HepG2 (cell line): ENCODE data around the gene FMC1. TPM values are rescaled to one million over a fixed set of nuclear protein-coding genes. Genes with fewer than 3 reads are reported as not detected.
A peak's percentile ranks its signal among the peaks of the same experiment; 100 is the strongest.

Experiments
- ATAC-seq: fragments of 200-7000 bp; cut with Tn5 transposase; 3 replicates; pipeline ENCODE4 v1.9.1; 2020; ENCODE audit warnings: mild to moderate bottlenecking, moderate library complexity
- BruUV-seq: library from RNA; stranded (reverse); fragments of 400-500 nt; replicated peaks from 2 replicates; lab custom pipeline; 2021; lab: Mats Ljungman, UMichigan
- CTCF ChIA-PET: fragments of 300-600 bp; formaldehyde crosslinking; extraction: SDS; loops from one replicate; lab custom pipeline; 2021; ENCODE audit warnings: low total read pairs, inconsistent platforms, low intra/inter-chr PET ratio; lab: Yijun Ruan, JAX
- POLR2A ChIA-PET: fragments of 350-600 bp; sonication (Branson Sonifier 250); formaldehyde crosslinking; loops from one replicate; lab custom pipeline; 2020; ENCODE audit warnings: antibody characterized with exemption, inconsistent platforms; lab: Yijun Ruan, JAX
- DNase-seq: peaks from one replicate; pipeline ENCODE4 v3.0.0-alpha.2; 2015; ENCODE audit warnings: low spot score
- FAIRE-seq: peaks from 3 replicates; lab custom pipeline; 2011; peaks lifted over from hg19 to GRCh38; lab: Jason Lieb, UNC
- H2AFZ ChIP-seq: one replicate; pipeline ENCODE4 v1.6.1; 2011; ENCODE audit warnings: low read length, inconsistent platforms
- H3K27ac ChIP-seq: fragments of 300-600 bp; 3 replicates; pipeline ENCODE4 v1.8.0; 2011; ENCODE audit warnings: mixed run types, mild to moderate bottlenecking, mixed read lengths, low read length, inconsistent platforms; ENCODE audit not compliant: insufficient read depth; ENCODE audit errors: extremely low read length
- H3K27me3 ChIP-seq, 2 experiments: fragments of 200-600 bp in 1 of 2; 2 replicates in 1 of 2; 3 replicates in 1 of 2; pipeline versions ENCODE4 v1.6.0 to v1.8.0; 2011; ENCODE audit warnings: low read length in 2 of 2, mild to moderate bottlenecking in 2 of 2, moderate library complexity in 2 of 2, inconsistent platforms in 1 of 2; ENCODE audit not compliant: insufficient read depth in 2 of 2, control insufficient read depth in 1 of 2
- H3K36me3 ChIP-seq, 2 experiments: fragments of 200-600 bp in 1 of 2; replicated peaks in 1 of 2; 2 replicates in 1 of 2; 3 replicates in 1 of 2; pipeline versions ENCODE4 v1.5.1 to v1.8.0; 2011; ENCODE audit warnings: low read length in 2 of 2, inconsistent platforms in 1 of 2; ENCODE audit not compliant: insufficient read depth in 2 of 2, control insufficient read depth in 1 of 2
- H3K4me1 ChIP-seq: 2 replicates; pipeline ENCODE4 v1.5.1; 2012; ENCODE audit warnings: low read length, inconsistent platforms; ENCODE audit not compliant: insufficient read depth
- H3K4me2 ChIP-seq: 2 replicates; pipeline ENCODE4 v1.6.0; 2011; ENCODE audit warnings: low read depth, low read length, inconsistent platforms
- H3K4me3 ChIP-seq, 3 experiments: fragments of 200-600 bp in 1 of 3; sonication (generic), shearing (Covaris generic) in 1 of 3; replicated peaks in 1 of 3; 2 replicates each; pipeline ENCODE4 v1.5.1; 2011 to 2016; ENCODE audit warnings: low read length in 3 of 3, inconsistent platforms in 2 of 3, low read depth in 2 of 3, mild to moderate bottlenecking in 2 of 3, control low read depth in 1 of 3, mixed read lengths in 1 of 3; ENCODE audit not compliant: insufficient read depth in 1 of 3
- H3K79me2 ChIP-seq: one replicate; pipeline ENCODE4 v1.6.1; 2011; ENCODE audit warnings: low read length, inconsistent platforms; ENCODE audit not compliant: insufficient read depth
- H3K9ac ChIP-seq: 2 replicates; pipeline ENCODE4 v1.6.0; 2011; ENCODE audit warnings: mild to moderate bottlenecking, low read depth, low read length, inconsistent platforms; ENCODE audit not compliant: insufficient read depth
- H3K9me3 ChIP-seq: 2 replicates; pipeline ENCODE4 v1.5.1; 2012; ENCODE audit warnings: mild to moderate bottlenecking, low read length
- H4K20me1 ChIP-seq: 2 replicates; pipeline ENCODE4 v1.6.0; 2011; ENCODE audit warnings: inconsistent platforms, mild to moderate bottlenecking, low read length, moderate library complexity; ENCODE audit not compliant: insufficient read depth
- CHD2 ChIP-seq: IDR thresholded peaks from 2 replicates; pipeline ENCODE4 v1.6.1; 2011; ENCODE audit warnings: low read depth, low read length, improper control_type of control experiment
- FOXA1 ChIP-seq, 2 experiments: fragments of 450-650 bp in 1 of 2; sonication (generic) in 1 of 2; formaldehyde crosslinking in 1 of 2; IDR thresholded peaks; 2 replicates each; pipeline versions ENCODE4 v1.4.0 to v1.6.1; 2016 to 2020; ENCODE audit warnings: missing genetic modification reagents in 1 of 2
- HIVEP1 ChIP-seq: sonication (generic); formaldehyde crosslinking; IDR thresholded peaks from 2 replicates; pipeline ENCODE4 v1.4.0; 2020; ENCODE audit warnings: mild to moderate bottlenecking, missing genetic modification reagents
- HMG20A ChIP-seq: IDR thresholded peaks from 2 replicates; pipeline ENCODE4 v1.6.1; 2016; ENCODE audit warnings: borderline replicate concordance
- KAT8 ChIP-seq: IDR thresholded peaks from 2 replicates; pipeline ENCODE4 v1.6.1; 2016; ENCODE audit warnings: missing genetic modification reagents, missing compliant biosample characterization
- PRPF4 ChIP-seq: fragments of 200-400 bp; formaldehyde crosslinking; IDR thresholded peaks from 2 replicates; pipeline ENCODE4 v1.6.1; 2016; ENCODE audit warnings: low read length, low read depth; ENCODE audit not compliant: poor library complexity, severe bottlenecking
- SYNCRIP ChIP-seq: fragments of 200-400 bp; formaldehyde crosslinking; IDR thresholded peaks from 2 replicates; pipeline ENCODE4 v1.6.1; 2018; ENCODE audit warnings: mild to moderate bottlenecking, low read depth, low read length; ENCODE audit not compliant: insufficient read depth
- ZBTB21 ChIP-seq: sonication (generic); formaldehyde crosslinking; IDR thresholded peaks from 2 replicates; pipeline ENCODE4 v1.4.0; 2020; ENCODE audit warnings: missing genetic modification reagents
- ZNF691 ChIP-seq: sonication (generic); formaldehyde crosslinking; IDR thresholded peaks from 2 replicates; pipeline ENCODE4 v1.4.0; 2020; ENCODE audit warnings: missing genetic modification reagents, low read depth, mild to moderate bottlenecking, borderline replicate concordance
- WGBS: methylation state at CpG from one replicate; pipeline ENCODE4 v1.1.6; 2017; ENCODE audit warnings: low lambda C conversion rate; 5-methylcytosine and 5-hydroxymethylcytosine counted together
- in situ Hi-C: cut with HindIII; loops from 2 replicates; pipeline ENCODE4 v1.10.0; 2017; ENCODE audit warnings: low pct_unique_long_range_greater_than_20kb; ENCODE audit not compliant: extremely low pct_ligation_motif_present
- intact Hi-C: fragments of 100-400 bp; cut with micrococcal nuclease; formaldehyde crosslinking; loops from one replicate; pipeline ENCODE4 v1.10.0; 2022; ENCODE audit not compliant: unreplicated experiment
- polyA plus RNA-seq, 8 experiments: library from polyadenylated mRNA; depleted of rRNA in 3 of 8; stranded (reverse) in 7 of 8; unstranded in 1 of 8; fragments of >200 nt; fragmentation: Illumina TruSeq in 4 of 8; extraction: Trizol in 4 of 8; gene quantifications; 2 replicates each; pipeline versions ENCODE4 v1.2.1 to v1.2.3, GENCODE V29; 2011 to 2016; ENCODE audit warnings: low read depth in 4 of 8, missing spikeins in 1 of 8, mixed read lengths in 1 of 8; ENCODE audit not compliant: insufficient read depth in 1 of 8
- total RNA-seq, 5 experiments: library from RNA; depleted of rRNA; stranded (reverse); fragments of >200 nt; fragmentation: Illumina TruSeq; extraction: Trizol; gene quantifications; 2 replicates each; pipeline ENCODE4 v1.2.3, GENCODE V29; 2016; ENCODE audit warnings: low read depth in 1 of 5
- TF ChIP-seq, protein P1 (sequence below): sonication (generic); formaldehyde crosslinking; conservative IDR thresholded peaks from 2 replicates; pipeline ENCODE4 v1.4.0; 2020; ENCODE audit warnings: mild to moderate bottlenecking, missing genetic modification reagents, moderate library complexity
- TF ChIP-seq, protein P2 (sequence below): sonication (generic); formaldehyde crosslinking; IDR thresholded peaks from 2 replicates; pipeline ENCODE4 v1.5.0; 2020; ENCODE audit warnings: mild to moderate bottlenecking, missing genetic modification reagents, borderline replicate concordance
- TF ChIP-seq, protein P3 (sequence below): sonication (generic); formaldehyde crosslinking; IDR thresholded peaks from 2 replicates; pipeline ENCODE4 v1.4.0; 2020; ENCODE audit warnings: mild to moderate bottlenecking, low read depth, missing genetic modification reagents

Gene FMC1
- total and polyA plus RNA-seq, 2 of the 13 experiments (the other 11 are each of a cell fraction or from before 2014, with no cell fraction given): 39.2 to 50.7 TPM

GRCh38 chr7:139294951-139295575, 46.1 kb upstream of the FMC1 start (continued):
- TF ChIP-seq, protein P1, sequence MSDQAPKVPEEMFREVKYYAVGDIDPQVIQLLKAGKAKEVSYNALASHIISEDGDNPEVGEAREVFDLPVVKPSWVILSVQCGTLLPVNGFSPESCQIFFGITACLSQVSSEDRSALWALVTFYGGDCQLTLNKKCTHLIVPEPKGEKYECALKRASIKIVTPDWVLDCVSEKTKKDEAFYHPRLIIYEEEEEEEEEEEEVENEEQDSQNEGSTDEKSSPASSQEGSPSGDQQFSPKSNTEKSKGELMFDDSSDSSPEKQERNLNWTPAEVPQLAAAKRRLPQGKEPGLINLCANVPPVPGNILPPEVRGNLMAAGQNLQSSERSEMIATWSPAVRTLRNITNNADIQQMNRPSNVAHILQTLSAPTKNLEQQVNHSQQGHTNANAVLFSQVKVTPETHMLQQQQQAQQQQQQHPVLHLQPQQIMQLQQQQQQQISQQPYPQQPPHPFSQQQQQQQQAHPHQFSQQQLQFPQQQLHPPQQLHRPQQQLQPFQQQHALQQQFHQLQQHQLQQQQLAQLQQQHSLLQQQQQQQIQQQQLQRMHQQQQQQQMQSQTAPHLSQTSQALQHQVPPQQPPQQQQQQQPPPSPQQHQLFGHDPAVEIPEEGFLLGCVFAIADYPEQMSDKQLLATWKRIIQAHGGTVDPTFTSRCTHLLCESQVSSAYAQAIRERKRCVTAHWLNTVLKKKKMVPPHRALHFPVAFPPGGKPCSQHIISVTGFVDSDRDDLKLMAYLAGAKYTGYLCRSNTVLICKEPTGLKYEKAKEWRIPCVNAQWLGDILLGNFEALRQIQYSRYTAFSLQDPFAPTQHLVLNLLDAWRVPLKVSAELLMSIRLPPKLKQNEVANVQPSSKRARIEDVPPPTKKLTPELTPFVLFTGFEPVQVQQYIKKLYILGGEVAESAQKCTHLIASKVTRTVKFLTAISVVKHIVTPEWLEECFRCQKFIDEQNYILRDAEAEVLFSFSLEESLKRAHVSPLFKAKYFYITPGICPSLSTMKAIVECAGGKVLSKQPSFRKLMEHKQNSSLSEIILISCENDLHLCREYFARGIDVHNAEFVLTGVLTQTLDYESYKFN (CRISPR knock-in tag): peak; percentile 69

DNA sequence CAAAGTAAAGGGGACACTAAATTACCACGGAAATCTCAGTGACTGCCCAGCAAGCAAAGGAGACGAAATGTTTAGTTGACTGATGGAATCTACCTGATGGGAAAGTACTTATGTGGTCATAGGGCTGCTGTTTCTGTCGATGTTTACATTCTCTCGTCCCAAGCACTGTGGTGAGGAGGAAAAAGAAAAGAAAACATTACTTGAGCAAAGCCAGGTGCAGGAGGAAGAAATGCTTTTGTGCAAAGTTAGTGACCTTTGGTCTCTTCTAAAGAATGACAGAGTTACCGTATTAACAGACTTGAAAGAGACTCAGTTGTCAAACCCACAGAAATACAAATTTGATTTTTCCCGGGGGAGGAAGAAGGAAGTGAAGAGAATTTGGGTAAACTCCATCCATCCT, 43.3 kb upstream of the FMC1 start:
- peak; percentile 43 for DNase-seq
- H4K20me1 ChIP-seq: no peaks in the 10 kb centered on the region
- peak; percentile 30; the same call in 1 of the 2 replicates for TF ChIP-seq HMG20A (CRISPR knock-in tag)
- TF ChIP-seq CHD2: no peak
- peak; percentile 20; the same call in 1 of the 2 replicates for TF ChIP-seq KAT8 (CRISPR knock-in tag)
- TF ChIP-seq, protein P2, sequence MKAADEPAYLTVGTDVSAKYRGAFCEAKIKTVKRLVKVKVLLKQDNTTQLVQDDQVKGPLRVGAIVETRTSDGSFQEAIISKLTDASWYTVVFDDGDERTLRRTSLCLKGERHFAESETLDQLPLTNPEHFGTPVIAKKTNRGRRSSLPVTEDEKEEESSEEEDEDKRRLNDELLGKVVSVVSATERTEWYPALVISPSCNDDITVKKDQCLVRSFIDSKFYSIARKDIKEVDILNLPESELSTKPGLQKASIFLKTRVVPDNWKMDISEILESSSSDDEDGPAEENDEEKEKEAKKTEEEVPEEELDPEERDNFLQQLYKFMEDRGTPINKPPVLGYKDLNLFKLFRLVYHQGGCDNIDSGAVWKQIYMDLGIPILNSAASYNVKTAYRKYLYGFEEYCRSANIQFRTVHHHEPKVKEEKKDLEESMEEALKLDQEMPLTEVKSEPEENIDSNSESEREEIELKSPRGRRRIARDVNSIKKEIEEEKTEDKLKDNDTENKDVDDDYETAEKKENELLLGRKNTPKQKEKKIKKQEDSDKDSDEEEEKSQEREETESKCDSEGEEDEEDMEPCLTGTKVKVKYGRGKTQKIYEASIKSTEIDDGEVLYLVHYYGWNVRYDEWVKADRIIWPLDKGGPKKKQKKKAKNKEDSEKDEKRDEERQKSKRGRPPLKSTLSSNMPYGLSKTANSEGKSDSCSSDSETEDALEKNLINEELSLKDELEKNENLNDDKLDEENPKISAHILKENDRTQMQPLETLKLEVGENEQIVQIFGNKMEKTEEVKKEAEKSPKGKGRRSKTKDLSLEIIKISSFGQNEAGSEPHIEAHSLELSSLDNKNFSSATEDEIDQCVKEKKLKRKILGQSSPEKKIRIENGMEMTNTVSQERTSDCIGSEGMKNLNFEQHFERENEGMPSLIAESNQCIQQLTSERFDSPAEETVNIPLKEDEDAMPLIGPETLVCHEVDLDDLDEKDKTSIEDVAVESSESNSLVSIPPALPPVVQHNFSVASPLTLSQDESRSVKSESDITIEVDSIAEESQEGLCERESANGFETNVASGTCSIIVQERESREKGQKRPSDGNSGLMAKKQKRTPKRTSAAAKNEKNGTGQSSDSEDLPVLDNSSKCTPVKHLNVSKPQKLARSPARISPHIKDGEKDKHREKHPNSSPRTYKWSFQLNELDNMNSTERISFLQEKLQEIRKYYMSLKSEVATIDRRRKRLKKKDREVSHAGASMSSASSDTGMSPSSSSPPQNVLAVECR: peak; percentile 13; the same call in 1 of the 2 replicates
- TF ChIP-seq, protein P3, sequence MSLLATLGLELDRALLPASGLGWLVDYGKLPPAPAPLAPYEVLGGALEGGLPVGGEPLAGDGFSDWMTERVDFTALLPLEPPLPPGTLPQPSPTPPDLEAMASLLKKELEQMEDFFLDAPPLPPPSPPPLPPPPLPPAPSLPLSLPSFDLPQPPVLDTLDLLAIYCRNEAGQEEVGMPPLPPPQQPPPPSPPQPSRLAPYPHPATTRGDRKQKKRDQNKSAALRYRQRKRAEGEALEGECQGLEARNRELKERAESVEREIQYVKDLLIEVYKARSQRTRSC (CRISPR knock-in tag): no peak
- TF ChIP-seq ZBTB21 (CRISPR knock-in tag): peak; percentile 71; the same call in 1 of the 2 replicates
- no peak for TF ChIP-seq SYNCRIP
- no peak for TF ChIP-seq ZNF691
- TF ChIP-seq HIVEP1 (CRISPR knock-in tag): no peak
- no peak for TF ChIP-seq FOXA1 (IDR thresholded peaks at IDR 0.05)
- peak; percentile 76 for TF ChIP-seq FOXA1 (CRISPR knock-in tag; IDR thresholded peaks at IDR 0.05)
- TF ChIP-seq PRPF4: no peak

More for the DNA sequence above, 43.3 kb upstream of the FMC1 start:
- H3K4me3 ChIP-seq: no peak overlapping the region
- peaks cover 79% of the 10 kb centered on the region for H3K4me1 ChIP-seq
- no peak overlapping the region for H2AFZ ChIP-seq
- in situ Hi-C loops: no loop called here
- H3K79me2 ChIP-seq: no peaks in the 10 kb centered on the region
- peak overlapping the region; percentile 24 for H3K27ac ChIP-seq
- POLR2A ChIA-PET: no interaction called here
- peaks cover 0 to 4% of the 10 kb centered on the region in 2 experiments; a peak in 1 of 5 replicates for H3K36me3 ChIP-seq
- intact Hi-C loops: no loop called here
- CTCF ChIA-PET: no interaction called here
- FAIRE-seq (peak; percentile 73), ATAC-seq (peak; percentile 25; the same call in 2 of the 3 replicates)
- no peak overlapping the region for H3K9ac ChIP-seq
- H3K27me3 ChIP-seq: no peaks in the 10 kb centered on the region
- WGBS: 14% methylated on average over 6 of the region's 6 CpGs
- no peaks in the 10 kb centered on the region for H3K9me3 ChIP-seq
- H3K4me2 ChIP-seq: peak overlapping the region; percentile 47
- no TSS peak for BruUV-seq
